ENCODE measurements around the gene TRAF3IP1. TPM values are rescaled to one million over a fixed set of nuclear protein-coding genes. Genes with fewer than 3 reads are reported as not detected.
A peak's percentile ranks its signal among the peaks of the same experiment; 100 is the strongest.

Gene TRAF3IP1
- polyA plus RNA-seq, 4 donors: 15.8 to 24.6 (median 22.1) TPM

- no peak for DNase-seq (ENCODE audit: low read depth in 4 of 4, low spot score in 2 of 4)
These were observed 33.2 kb upstream of the TRAF3IP1 start for GRCh38 chr2:238286987-238287736.

- peak in 1 of 4 donors; percentile 45 for DNase-seq (ENCODE audit: low read depth in 4 of 4, low spot score in 2 of 4)
These were observed 32.3 kb upstream of the TRAF3IP1 start, which contains the start of gene PER2 for GRCh38 chr2:238287737-238288649. Gene PER2 (minus strand): TSS chr2:238288610. CDS start chr2:238277936, 10,674 bp downstream.

GRCh38 chr2:238288650-238289573 is 31.4 kb upstream of the TRAF3IP1 start:
- DNase-seq (ENCODE audit: low read depth in 4 of 4, low spot score in 2 of 4): peak; percentile 93 to 98 (median 96)

- DNase-seq (ENCODE audit: low read depth in 4 of 4, low spot score in 2 of 4): no peak
These were observed 30.7 kb upstream of the TRAF3IP1 start for GRCh38 chr2:238289574-238289973.

GRCh38 chr2:238290091-238290509 is 30.2 kb upstream of the TRAF3IP1 start:
- peak in 1 of 4 donors; percentile 28 for DNase-seq (ENCODE audit: low read depth in 4 of 4, low spot score in 2 of 4)

- DNase-seq (ENCODE audit: low read depth in 4 of 4, low spot score in 2 of 4): no peak
These were observed 29.4 kb upstream of the TRAF3IP1 start for GRCh38 chr2:238290715-238291549.

- DNase-seq (ENCODE audit: low read depth in 4 of 4, low spot score in 2 of 4): no peak
These were observed 28.6 kb upstream of the TRAF3IP1 start for GRCh38 chr2:238291550-238292281.

GRCh38 chr2:238294046-238294392 is 26.3 kb upstream of the TRAF3IP1 start:
- DNase-seq (ENCODE audit: low read depth in 4 of 4, low spot score in 2 of 4): no peak

- DNase-seq (ENCODE audit: low read depth in 4 of 4, low spot score in 2 of 4): no peak
These were observed 25.8 kb upstream of the TRAF3IP1 start for GRCh38 chr2:238294393-238295143.

- no peak for DNase-seq (ENCODE audit: low read depth in 4 of 4, low spot score in 2 of 4)
These were observed 24.9 kb upstream of the TRAF3IP1 start for GRCh38 chr2:238295144-238296112.

- no peak for DNase-seq (ENCODE audit: low read depth in 4 of 4, low spot score in 2 of 4)
These were observed 23.5 kb upstream of the TRAF3IP1 start for GRCh38 chr2:238296638-238297457.

- no peak for DNase-seq (ENCODE audit: low read depth in 4 of 4, low spot score in 2 of 4)
These were observed 20.5 kb upstream of the TRAF3IP1 start for GRCh38 chr2:238299803-238300202.

GRCh38 chr2:238302087-238302486 is 18.2 kb upstream of the TRAF3IP1 start:
- no peak for DNase-seq (ENCODE audit: low read depth in 4 of 4, low spot score in 2 of 4)

GRCh38 chr2:238302751-238303150 is 17.6 kb upstream of the TRAF3IP1 start:
- no peak for DNase-seq (ENCODE audit: low read depth in 4 of 4, low spot score in 2 of 4)

- DNase-seq (ENCODE audit: low read depth in 4 of 4, low spot score in 2 of 4): no peak
These were observed 16.2 kb upstream of the TRAF3IP1 start for GRCh38 chr2:238304116-238304515.

All from left renal cortex interstitium (tissue), 4 donors.